H1 (cell line): Measurements from ENCODE around the gene GPC6. TPM values are rescaled to one million over a fixed set of nuclear protein-coding genes. Genes with fewer than 3 reads are reported as not detected.

Experiments used
- CREB1 ChIP-seq: IDR thresholded peaks from 2 replicates; pipeline ENCODE4 v1.6.1; 2012; ENCODE audit warnings: inconsistent platforms
- GABPA ChIP-seq: IDR thresholded peaks from 2 replicates; pipeline ENCODE4 v1.6.1; 2011; ENCODE audit warnings: mild to moderate bottlenecking, low read length, moderate library complexity, borderline replicate concordance; ENCODE audit not compliant: insufficient read depth
- HDAC2 ChIP-seq, 2 experiments: fragments of 300-600 bp in 1 of 2; sonication (generic) in 1 of 2; IDR thresholded peaks; 2 replicates each; pipeline ENCODE4 v1.6.1; 2011 to 2012; ENCODE audit warnings: low read depth in 2 of 2, low read length in 2 of 2, mild to moderate bottlenecking in 2 of 2, moderate library complexity in 2 of 2, borderline replicate concordance in 1 of 2, inconsistent platforms in 1 of 2
- KDM4A ChIP-seq: IDR thresholded peaks from one replicate; pipeline ENCODE4 v1.7.1; 2012; ENCODE audit warnings: low read depth, mild to moderate bottlenecking, moderate library complexity, low read length, inconsistent platforms; ENCODE audit not compliant: severe bottlenecking
- KDM5A ChIP-seq: fragments of 200-600 bp; IDR thresholded peaks from 2 replicates; pipeline ENCODE4 v1.7.1; 2012; ENCODE audit warnings: mild to moderate bottlenecking, low read length, inconsistent platforms, mixed read lengths
- SP2 ChIP-seq: IDR thresholded peaks from 2 replicates; pipeline ENCODE4 v1.6.1; 2012; ENCODE audit warnings: mild to moderate bottlenecking, low read length, inconsistent platforms
- YY1 ChIP-seq: IDR thresholded peaks from 2 replicates; pipeline ENCODE4 v1.6.1; 2011; ENCODE audit warnings: low read depth, mild to moderate bottlenecking, low read length
- polyA plus RNA-seq, 7 experiments: library from polyadenylated mRNA; depleted of rRNA in 3 of 7; stranded (reverse) in 5 of 7; unstranded in 2 of 7; fragments of >200 nt in 5 of 7; fragments of 200-250 nt in 2 of 7; gene quantifications; 1 replicate in 5 of 7; 2 replicates in 1 of 7; 4 replicates in 1 of 7; pipeline versions ENCODE4 v1.2.1 to v1.2.3, GENCODE V29; 2011 to 2013; ENCODE audit warnings: missing spikeins in 2 of 7, mixed read lengths in 2 of 7
- total RNA-seq: library from RNA; stranded (reverse); fragmentation: NEBNext Ultra II Directional; extraction: Animal tissue kit (Norgen Biotek cat#: 25700); gene quantifications from 2 replicates; pipeline ENCODE4 v1.2.1, GENCODE V29; 2021
- TF ChIP-seq, protein P1 (sequence below): fragments of 300-600 bp; sonication (generic); IDR thresholded peaks from 2 replicates; pipeline ENCODE4 v1.7.1; 2012; ENCODE audit warnings: low read length, moderate library complexity, mild to moderate bottlenecking, inconsistent platforms; ENCODE audit not compliant: insufficient replicate concordance
- TF ChIP-seq, protein P2 (sequence below), 3 experiments: IDR thresholded peaks; 1 replicate in 2 of 3; 2 replicates in 1 of 3; pipeline versions ENCODE4 v1.5.1 to v1.6.1; 2011; ENCODE audit warnings: low read length in 3 of 3, mild to moderate bottlenecking in 3 of 3, inconsistent platforms in 2 of 3, low read depth in 1 of 3, moderate library complexity in 1 of 3; ENCODE audit not compliant: insufficient read depth in 1 of 3; ENCODE audit errors: control extremely low read depth in 1 of 3

Gene GPC6
- total and polyA plus RNA-seq, 2 of the 8 experiments (the other 6 are each of a cell fraction or from before 2014, with no cell fraction given): 5.4 to 12.0 TPM

DNA sequence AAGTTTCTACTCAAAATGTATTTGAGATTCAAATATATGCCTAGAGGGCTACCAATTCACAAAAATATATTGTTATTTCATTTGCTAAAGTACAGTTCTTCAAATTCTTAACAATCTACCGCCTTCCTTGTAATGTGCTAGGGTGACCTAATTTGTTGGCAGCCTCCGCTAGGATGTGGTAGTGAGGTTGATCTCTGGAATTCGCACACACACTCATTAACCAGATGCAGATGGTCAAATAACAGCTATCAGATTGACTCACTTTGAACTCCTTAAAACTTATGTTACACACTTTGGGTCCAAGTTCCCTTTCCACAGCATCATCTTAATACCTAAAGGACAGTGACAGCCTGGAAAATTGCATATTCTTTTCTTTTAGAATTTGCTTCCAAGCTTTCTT is 885.6 kb downstream of the GPC6 start (continued):
- TF ChIP-seq, protein P1, sequence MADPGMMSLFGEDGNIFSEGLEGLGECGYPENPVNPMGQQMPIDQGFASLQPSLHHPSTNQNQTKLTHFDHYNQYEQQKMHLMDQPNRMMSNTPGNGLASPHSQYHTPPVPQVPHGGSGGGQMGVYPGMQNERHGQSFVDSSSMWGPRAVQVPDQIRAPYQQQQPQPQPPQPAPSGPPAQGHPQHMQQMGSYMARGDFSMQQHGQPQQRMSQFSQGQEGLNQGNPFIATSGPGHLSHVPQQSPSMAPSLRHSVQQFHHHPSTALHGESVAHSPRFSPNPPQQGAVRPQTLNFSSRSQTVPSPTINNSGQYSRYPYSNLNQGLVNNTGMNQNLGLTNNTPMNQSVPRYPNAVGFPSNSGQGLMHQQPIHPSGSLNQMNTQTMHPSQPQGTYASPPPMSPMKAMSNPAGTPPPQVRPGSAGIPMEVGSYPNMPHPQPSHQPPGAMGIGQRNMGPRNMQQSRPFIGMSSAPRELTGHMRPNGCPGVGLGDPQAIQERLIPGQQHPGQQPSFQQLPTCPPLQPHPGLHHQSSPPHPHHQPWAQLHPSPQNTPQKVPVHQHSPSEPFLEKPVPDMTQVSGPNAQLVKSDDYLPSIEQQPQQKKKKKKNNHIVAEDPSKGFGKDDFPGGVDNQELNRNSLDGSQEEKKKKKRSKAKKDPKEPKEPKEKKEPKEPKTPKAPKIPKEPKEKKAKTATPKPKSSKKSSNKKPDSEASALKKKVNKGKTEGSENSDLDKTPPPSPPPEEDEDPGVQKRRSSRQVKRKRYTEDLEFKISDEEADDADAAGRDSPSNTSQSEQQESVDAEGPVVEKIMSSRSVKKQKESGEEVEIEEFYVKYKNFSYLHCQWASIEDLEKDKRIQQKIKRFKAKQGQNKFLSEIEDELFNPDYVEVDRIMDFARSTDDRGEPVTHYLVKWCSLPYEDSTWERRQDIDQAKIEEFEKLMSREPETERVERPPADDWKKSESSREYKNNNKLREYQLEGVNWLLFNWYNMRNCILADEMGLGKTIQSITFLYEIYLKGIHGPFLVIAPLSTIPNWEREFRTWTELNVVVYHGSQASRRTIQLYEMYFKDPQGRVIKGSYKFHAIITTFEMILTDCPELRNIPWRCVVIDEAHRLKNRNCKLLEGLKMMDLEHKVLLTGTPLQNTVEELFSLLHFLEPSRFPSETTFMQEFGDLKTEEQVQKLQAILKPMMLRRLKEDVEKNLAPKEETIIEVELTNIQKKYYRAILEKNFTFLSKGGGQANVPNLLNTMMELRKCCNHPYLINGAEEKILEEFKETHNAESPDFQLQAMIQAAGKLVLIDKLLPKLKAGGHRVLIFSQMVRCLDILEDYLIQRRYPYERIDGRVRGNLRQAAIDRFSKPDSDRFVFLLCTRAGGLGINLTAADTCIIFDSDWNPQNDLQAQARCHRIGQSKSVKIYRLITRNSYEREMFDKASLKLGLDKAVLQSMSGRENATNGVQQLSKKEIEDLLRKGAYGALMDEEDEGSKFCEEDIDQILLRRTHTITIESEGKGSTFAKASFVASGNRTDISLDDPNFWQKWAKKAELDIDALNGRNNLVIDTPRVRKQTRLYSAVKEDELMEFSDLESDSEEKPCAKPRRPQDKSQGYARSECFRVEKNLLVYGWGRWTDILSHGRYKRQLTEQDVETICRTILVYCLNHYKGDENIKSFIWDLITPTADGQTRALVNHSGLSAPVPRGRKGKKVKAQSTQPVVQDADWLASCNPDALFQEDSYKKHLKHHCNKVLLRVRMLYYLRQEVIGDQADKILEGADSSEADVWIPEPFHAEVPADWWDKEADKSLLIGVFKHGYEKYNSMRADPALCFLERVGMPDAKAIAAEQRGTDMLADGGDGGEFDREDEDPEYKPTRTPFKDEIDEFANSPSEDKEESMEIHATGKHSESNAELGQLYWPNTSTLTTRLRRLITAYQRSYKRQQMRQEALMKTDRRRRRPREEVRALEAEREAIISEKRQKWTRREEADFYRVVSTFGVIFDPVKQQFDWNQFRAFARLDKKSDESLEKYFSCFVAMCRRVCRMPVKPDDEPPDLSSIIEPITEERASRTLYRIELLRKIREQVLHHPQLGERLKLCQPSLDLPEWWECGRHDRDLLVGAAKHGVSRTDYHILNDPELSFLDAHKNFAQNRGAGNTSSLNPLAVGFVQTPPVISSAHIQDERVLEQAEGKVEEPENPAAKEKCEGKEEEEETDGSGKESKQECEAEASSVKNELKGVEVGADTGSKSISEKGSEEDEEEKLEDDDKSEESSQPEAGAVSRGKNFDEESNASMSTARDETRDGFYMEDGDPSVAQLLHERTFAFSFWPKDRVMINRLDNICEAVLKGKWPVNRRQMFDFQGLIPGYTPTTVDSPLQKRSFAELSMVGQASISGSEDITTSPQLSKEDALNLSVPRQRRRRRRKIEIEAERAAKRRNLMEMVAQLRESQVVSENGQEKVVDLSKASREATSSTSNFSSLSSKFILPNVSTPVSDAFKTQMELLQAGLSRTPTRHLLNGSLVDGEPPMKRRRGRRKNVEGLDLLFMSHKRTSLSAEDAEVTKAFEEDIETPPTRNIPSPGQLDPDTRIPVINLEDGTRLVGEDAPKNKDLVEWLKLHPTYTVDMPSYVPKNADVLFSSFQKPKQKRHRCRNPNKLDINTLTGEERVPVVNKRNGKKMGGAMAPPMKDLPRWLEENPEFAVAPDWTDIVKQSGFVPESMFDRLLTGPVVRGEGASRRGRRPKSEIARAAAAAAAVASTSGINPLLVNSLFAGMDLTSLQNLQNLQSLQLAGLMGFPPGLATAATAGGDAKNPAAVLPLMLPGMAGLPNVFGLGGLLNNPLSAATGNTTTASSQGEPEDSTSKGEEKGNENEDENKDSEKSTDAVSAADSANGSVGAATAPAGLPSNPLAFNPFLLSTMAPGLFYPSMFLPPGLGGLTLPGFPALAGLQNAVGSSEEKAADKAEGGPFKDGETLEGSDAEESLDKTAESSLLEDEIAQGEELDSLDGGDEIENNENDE: no peak
- TF ChIP-seq GABPA: no peak
- TF ChIP-seq HDAC2 (IDR thresholded peaks at IDR 0.05; ENCODE audit: borderline replicate concordance in 1 of 2, low read depth in 2 of 2, low read length in 2 of 2): no peak
- TF ChIP-seq YY1: no peak
- no peak for TF ChIP-seq KDM5A
- no peak for TF ChIP-seq KDM4A
- no peak for TF ChIP-seq CREB1
- TF ChIP-seq SP2: no peak
- TF ChIP-seq, protein P2, sequence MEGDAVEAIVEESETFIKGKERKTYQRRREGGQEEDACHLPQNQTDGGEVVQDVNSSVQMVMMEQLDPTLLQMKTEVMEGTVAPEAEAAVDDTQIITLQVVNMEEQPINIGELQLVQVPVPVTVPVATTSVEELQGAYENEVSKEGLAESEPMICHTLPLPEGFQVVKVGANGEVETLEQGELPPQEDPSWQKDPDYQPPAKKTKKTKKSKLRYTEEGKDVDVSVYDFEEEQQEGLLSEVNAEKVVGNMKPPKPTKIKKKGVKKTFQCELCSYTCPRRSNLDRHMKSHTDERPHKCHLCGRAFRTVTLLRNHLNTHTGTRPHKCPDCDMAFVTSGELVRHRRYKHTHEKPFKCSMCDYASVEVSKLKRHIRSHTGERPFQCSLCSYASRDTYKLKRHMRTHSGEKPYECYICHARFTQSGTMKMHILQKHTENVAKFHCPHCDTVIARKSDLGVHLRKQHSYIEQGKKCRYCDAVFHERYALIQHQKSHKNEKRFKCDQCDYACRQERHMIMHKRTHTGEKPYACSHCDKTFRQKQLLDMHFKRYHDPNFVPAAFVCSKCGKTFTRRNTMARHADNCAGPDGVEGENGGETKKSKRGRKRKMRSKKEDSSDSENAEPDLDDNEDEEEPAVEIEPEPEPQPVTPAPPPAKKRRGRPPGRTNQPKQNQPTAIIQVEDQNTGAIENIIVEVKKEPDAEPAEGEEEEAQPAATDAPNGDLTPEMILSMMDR (IDR thresholded peaks at IDR 0.05; ENCODE audit: control extremely low read depth in 1 of 3, insufficient read depth in 1 of 3, low read depth in 1 of 3, low read length in 3 of 3): no peak
- TF ChIP-seq, all 59 proteins: peak for 0
